ENCODE measurements around the gene GRIN2C. TPM values are rescaled to one million over a fixed set of nuclear protein-coding genes. Genes with fewer than 3 reads are reported as not detected.

Gene GRIN2C
- total RNA-seq, 1 donor from 2014 or later, result 0.29 TPM

- no peak overlapping the region for H3K4me3 Mint-ChIP-seq
- no peak overlapping the region for H3K27ac Mint-ChIP-seq
- H3K27me3 Mint-ChIP-seq (ENCODE audit: low read depth), result no peaks in the 10 kb centered on the region
- no peak for DNase-seq (ENCODE audit: low spot score in 2 of 2, unreplicated experiment in 2 of 2)
- no peak for TF ChIP-seq CTCF (IDR thresholded peaks at IDR 0.05; ENCODE audit: unreplicated experiment)
- H3K9me3 Mint-ChIP-seq, result no peaks in the 10 kb centered on the region
- H3K36me3 Mint-ChIP-seq, result no peaks in the 10 kb centered on the region
- H3K4me1 Mint-ChIP-seq, result no peaks in the 10 kb centered on the region
Observed at GRCh38 chr17:74821655-74822334, 37.9 kb downstream of the GRIN2C start.

GRCh38 chr17:74819801-74820436 is 39.8 kb downstream of the GRIN2C start:
- Mint-ChIP-seq H3K9me3 (no peaks in the 10 kb centered on the region), H3K27ac (no peak overlapping the region), H3K4me1 (no peaks in the 10 kb centered on the region), H3K27me3 (ENCODE audit: low read depth) (no peaks in the 10 kb centered on the region), H3K4me3 (no peak overlapping the region), H3K36me3 (no peaks in the 10 kb centered on the region)
- DNase-seq (ENCODE audit: low spot score in 2 of 2, unreplicated experiment in 2 of 2), result no peak
- no peak for TF ChIP-seq CTCF (IDR thresholded peaks at IDR 0.05; ENCODE audit: unreplicated experiment)

GRCh38 chr17:74818291-74818938 is 41.3 kb downstream of the GRIN2C start:
- Mint-ChIP-seq H3K36me3 (no peaks in the 10 kb centered on the region), H3K27ac (no peak overlapping the region), H3K4me1 (no peaks in the 10 kb centered on the region), H3K4me3 (no peak overlapping the region), H3K27me3 (ENCODE audit: low read depth) (no peaks in the 10 kb centered on the region), H3K9me3 (no peaks in the 10 kb centered on the region)
- DNase-seq (ENCODE audit: low spot score in 2 of 2, unreplicated experiment in 2 of 2), result no peak
- no peak for TF ChIP-seq CTCF (IDR thresholded peaks at IDR 0.05; ENCODE audit: unreplicated experiment)

- TF ChIP-seq CTCF (IDR thresholded peaks at IDR 0.05; ENCODE audit: unreplicated experiment), result no peak
- H3K4me3 Mint-ChIP-seq, result no peak overlapping the region
- no peaks in the 10 kb centered on the region for H3K36me3 Mint-ChIP-seq
- H3K27me3 Mint-ChIP-seq (ENCODE audit: low read depth), result no peaks in the 10 kb centered on the region
- H3K4me1 Mint-ChIP-seq, result no peaks in the 10 kb centered on the region
- H3K27ac Mint-ChIP-seq, result no peak overlapping the region
- no peaks in the 10 kb centered on the region for H3K9me3 Mint-ChIP-seq
- no peak for DNase-seq (ENCODE audit: low spot score in 2 of 2, unreplicated experiment in 2 of 2)
Observed at GRCh38 chr17:74816905-74817620, 42.6 kb downstream of the GRIN2C start.

- H3K27me3 Mint-ChIP-seq (ENCODE audit: low read depth), result no peaks in the 10 kb centered on the region
- TF ChIP-seq CTCF (IDR thresholded peaks at IDR 0.05; ENCODE audit: unreplicated experiment), result no peak
- H3K4me3 Mint-ChIP-seq, result no peak overlapping the region
Observed at GRCh38 chr17:74815550-74816370, 43.9 kb downstream of the GRIN2C start.

More at GRCh38 chr17:74815550-74816370, 43.9 kb downstream of the GRIN2C start:
- H3K36me3 Mint-ChIP-seq, result no peaks in the 10 kb centered on the region
- no peak overlapping the region for H3K27ac Mint-ChIP-seq
- H3K9me3 Mint-ChIP-seq, result no peaks in the 10 kb centered on the region
- H3K4me1 Mint-ChIP-seq, result no peaks in the 10 kb centered on the region
- no peak for DNase-seq (ENCODE audit: low spot score in 2 of 2, unreplicated experiment in 2 of 2)
